HepG2 (cell line): ENCODE data around the gene PPIP5K2. TPM values are rescaled to one million over a fixed set of nuclear protein-coding genes. Genes with fewer than 3 reads are reported as not detected.

ENCODE experiments used
- polyA plus RNA-seq, 8 experiments: library from polyadenylated mRNA; depleted of rRNA in 3 of 8; stranded (reverse) in 7 of 8; unstranded in 1 of 8; fragments of >200 nt; fragmentation: Illumina TruSeq in 4 of 8; extraction: Trizol in 4 of 8; gene quantifications; 2 replicates each; pipeline versions ENCODE4 v1.2.1 to v1.2.3, GENCODE V29; 2011 to 2016; ENCODE audit warnings: low read depth in 4 of 8, missing spikeins in 1 of 8, mixed read lengths in 1 of 8; ENCODE audit not compliant: insufficient read depth in 1 of 8
- total RNA-seq, 5 experiments: library from RNA; depleted of rRNA; stranded (reverse); fragments of >200 nt; fragmentation: Illumina TruSeq; extraction: Trizol; gene quantifications; 2 replicates each; pipeline ENCODE4 v1.2.3, GENCODE V29; 2016; ENCODE audit warnings: low read depth in 1 of 5

Gene PPIP5K2
- total and polyA plus RNA-seq, 2 of the 13 experiments (the other 11 are each of a cell fraction or from before 2014, with no cell fraction given): 19.7 to 45.6 TPM

Other genes starting within 250 kb of the PPIP5K2 start
- 7.7 and 9.5 TPM in 2 replicates for gene GIN1, start 163 bp upstream of the PPIP5K2 start, total RNA-seq (2016; rRNA removed; fragmentation: Illumina TruSeq; extraction: Trizol)
- gene GIN1, start 163 bp upstream of the PPIP5K2 start, polyA plus RNA-seq (2011; rRNA removed): 1.7 and 2.3 TPM in 2 replicates
- 4.4 and 5.5 TPM in 2 replicates for gene MACIR, start 138.5 kb downstream of the PPIP5K2 start, total RNA-seq (2016; rRNA removed; fragmentation: Illumina TruSeq; extraction: Trizol)
- 2.2 and 2.4 TPM in 2 replicates for gene MACIR, start 138.5 kb downstream of the PPIP5K2 start, polyA plus RNA-seq (2011; rRNA removed)